Smooth muscle cell of the brain vasculature (primary cell): ENCODE data around the gene MAP1LC3B.

Experiments used
- DNase-seq: peaks from one replicate; pipeline ENCODE4 v3.0.0-alpha.2; 2012; ENCODE audit warnings: low read depth, low spot score

Gene MAP1LC3B

GRCh38 chr16:87409153-87409552, 17.0 kb downstream of the MAP1LC3B start:
- DNase-seq: no peak

- DNase-seq: no peak
These were observed 17.6 kb downstream of the MAP1LC3B start for GRCh38 chr16:87409781-87410180.

GRCh38 chr16:87410530-87410929, 18.4 kb downstream of the MAP1LC3B start:
- DNase-seq: no peak

- DNase-seq: no peak
These were observed 18.8 kb downstream of the MAP1LC3B start for GRCh38 chr16:87410968-87411367.

GRCh38 chr16:87411375-87412271, 19.5 kb downstream of the MAP1LC3B start:
- no peak for DNase-seq

- no peak for DNase-seq
These were observed 20.3 kb downstream of the MAP1LC3B start for GRCh38 chr16:87412371-87412995.

- no peak for DNase-seq
These were observed 20.9 kb downstream of the MAP1LC3B start for GRCh38 chr16:87412996-87413421.

GRCh38 chr16:87414251-87414680, 22.1 kb downstream of the MAP1LC3B start:
- no peak for DNase-seq

- no peak for DNase-seq
These were observed 23.3 kb downstream of the MAP1LC3B start for GRCh38 chr16:87415441-87415840.

GRCh38 chr16:87416826-87417527, 24.8 kb downstream of the MAP1LC3B start:
- DNase-seq: no peak

- DNase-seq: no peak
These were observed 25.4 kb downstream of the MAP1LC3B start for GRCh38 chr16:87417528-87417910.

- no peak for DNase-seq
These were observed 26.1 kb downstream of the MAP1LC3B start for GRCh38 chr16:87418216-87418615.

- DNase-seq: no peak
These were observed 26.5 kb downstream of the MAP1LC3B start for GRCh38 chr16:87418644-87419043.

GRCh38 chr16:87420026-87421002, 28.2 kb downstream of the MAP1LC3B start:
- no peak for DNase-seq

GRCh38 chr16:87421003-87421912, 29.1 kb downstream of the MAP1LC3B start:
- DNase-seq: no peak

GRCh38 chr16:87422106-87422505, 30.0 kb downstream of the MAP1LC3B start:
- no peak for DNase-seq

- no peak for DNase-seq
These were observed 31.3 kb downstream of the MAP1LC3B start for GRCh38 chr16:87423429-87423828.

GRCh38 chr16:87424266-87424665, 32.1 kb downstream of the MAP1LC3B start:
- no peak for DNase-seq

GRCh38 chr16:87425941-87426340, 33.8 kb downstream of the MAP1LC3B start:
- DNase-seq: no peak
